ENCODE results near the gene RBMXL2.
A peak's percentile ranks its signal among the peaks of the same experiment; 100 is the strongest.

Gene RBMXL2

DNA sequence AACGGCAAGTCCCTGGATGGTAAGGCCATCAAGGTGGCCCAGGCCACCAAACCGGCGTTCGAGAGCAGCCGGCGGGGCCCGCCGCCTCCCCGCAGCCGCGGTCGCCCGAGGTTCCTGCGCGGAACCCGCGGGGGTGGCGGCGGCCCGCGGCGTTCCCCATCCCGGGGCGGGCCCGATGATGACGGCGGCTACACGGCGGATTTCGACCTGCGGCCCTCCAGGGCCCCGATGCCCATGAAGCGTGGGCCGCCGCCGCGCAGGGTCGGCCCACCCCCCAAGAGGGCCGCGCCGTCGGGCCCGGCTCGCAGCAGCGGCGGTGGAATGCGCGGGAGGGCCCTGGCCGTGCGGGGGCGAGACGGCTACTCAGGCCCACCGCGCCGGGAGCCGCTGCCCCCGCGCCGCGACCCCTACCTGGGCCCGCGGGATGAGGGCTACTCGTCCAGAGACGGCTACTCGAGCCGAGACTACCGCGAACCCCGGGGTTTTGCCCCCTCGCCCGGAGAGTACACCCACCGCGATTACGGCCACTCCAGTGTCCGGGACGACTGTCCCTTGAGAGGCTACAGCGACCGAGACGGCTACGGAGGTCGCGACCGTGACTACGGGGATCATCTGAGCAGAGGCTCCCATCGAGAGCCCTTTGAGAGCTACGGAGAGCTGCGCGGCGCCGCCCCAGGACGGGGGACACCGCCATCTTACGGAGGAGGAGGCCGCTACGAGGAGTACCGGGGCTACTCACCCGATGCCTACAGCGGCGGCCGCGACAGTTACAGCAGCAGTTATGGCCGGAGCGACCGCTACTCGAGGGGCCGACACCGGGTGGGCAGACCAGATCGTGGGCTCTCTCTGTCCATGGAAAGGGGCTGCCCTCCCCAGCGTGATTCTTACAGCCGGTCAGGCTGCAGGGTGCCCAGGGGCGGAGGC is 792 bp downstream of the RBMXL2 start:
- no peaks in the 10 kb centered on the region for H3K9me3 Mint-ChIP-seq
- TF ChIP-seq, protein P1, sequence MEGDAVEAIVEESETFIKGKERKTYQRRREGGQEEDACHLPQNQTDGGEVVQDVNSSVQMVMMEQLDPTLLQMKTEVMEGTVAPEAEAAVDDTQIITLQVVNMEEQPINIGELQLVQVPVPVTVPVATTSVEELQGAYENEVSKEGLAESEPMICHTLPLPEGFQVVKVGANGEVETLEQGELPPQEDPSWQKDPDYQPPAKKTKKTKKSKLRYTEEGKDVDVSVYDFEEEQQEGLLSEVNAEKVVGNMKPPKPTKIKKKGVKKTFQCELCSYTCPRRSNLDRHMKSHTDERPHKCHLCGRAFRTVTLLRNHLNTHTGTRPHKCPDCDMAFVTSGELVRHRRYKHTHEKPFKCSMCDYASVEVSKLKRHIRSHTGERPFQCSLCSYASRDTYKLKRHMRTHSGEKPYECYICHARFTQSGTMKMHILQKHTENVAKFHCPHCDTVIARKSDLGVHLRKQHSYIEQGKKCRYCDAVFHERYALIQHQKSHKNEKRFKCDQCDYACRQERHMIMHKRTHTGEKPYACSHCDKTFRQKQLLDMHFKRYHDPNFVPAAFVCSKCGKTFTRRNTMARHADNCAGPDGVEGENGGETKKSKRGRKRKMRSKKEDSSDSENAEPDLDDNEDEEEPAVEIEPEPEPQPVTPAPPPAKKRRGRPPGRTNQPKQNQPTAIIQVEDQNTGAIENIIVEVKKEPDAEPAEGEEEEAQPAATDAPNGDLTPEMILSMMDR (IDR thresholded peaks at IDR 0.05; ENCODE audit: unreplicated experiment in 3 of 3) = no peak
- H3K27ac Mint-ChIP-seq = no peak overlapping the region
- H3K27me3 Mint-ChIP-seq (ENCODE audit: low read depth) = no peaks in the 10 kb centered on the region
- no peaks in the 10 kb centered on the region for H3K36me3 Mint-ChIP-seq (ENCODE audit: low read depth)
- no peak overlapping the region for H3K4me3 Mint-ChIP-seq
- no peaks in the 10 kb centered on the region for H3K4me1 Mint-ChIP-seq

DNA sequence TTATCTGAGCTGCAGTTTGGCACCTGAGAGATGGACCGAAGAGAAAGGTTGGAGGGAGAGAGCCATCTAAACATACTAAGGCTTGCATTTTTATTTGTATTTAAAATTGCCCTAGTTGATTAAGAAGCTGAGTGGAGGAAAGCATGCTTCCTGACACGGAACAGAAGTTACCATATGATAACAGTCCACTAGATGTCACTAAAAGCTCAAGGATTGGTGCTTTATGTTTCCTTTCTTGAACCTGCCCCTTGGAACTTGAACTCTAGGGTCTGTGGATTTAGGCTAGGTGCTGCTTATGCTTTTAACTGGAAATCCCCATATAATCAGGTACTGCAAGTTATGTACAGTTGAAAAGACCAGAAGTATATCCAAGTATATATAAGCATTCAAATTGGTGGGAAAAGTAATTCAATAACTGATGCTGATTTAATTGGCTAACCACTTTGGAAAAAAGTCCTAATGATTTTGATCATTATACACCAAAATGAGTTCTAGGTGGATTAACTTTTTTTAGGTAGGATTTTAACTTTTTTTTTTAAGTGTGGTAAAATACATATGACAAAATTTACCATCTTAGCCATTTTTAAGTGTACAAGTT is 9.5 kb downstream of the RBMXL2 start:
- TF ChIP-seq, protein P1 (IDR thresholded peaks at IDR 0.05; ENCODE audit: unreplicated experiment in 3 of 3) = peak; percentile 70 to 86 (median 76)
- Mint-ChIP-seq H3K27me3 (ENCODE audit: low read depth) (peaks cover 19% of the 10 kb centered on the region), H3K27ac (no peak overlapping the region), H3K4me3 (no peak overlapping the region), H3K9me3 (no peaks in the 10 kb centered on the region), H3K36me3 (ENCODE audit: low read depth) (no peaks in the 10 kb centered on the region), H3K4me1 (no peaks in the 10 kb centered on the region)

DNA sequence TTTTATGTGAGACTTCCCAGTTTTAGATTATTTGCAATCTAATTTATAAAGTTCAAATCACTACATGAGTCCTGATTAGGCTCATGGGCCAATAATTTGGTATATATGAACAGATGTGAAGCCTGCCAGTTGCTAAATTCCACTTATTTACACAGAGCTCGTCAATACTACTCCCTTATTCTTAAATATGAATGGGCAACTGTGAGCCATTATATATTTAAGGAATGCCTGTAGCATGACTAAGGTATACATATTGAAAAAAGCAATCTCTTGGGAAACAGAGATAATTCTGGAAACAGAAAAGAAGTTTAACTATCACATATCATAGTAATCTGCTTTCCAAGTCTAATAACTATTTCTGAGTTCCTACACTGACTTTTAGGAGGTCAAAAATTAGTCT is 27.0 kb downstream of the RBMXL2 start:
- Mint-ChIP-seq H3K4me3 (no peak overlapping the region), H3K27me3 (ENCODE audit: low read depth) (peaks cover 6% of the 10 kb centered on the region), H3K27ac (no peak overlapping the region), H3K4me1 (no peaks in the 10 kb centered on the region), H3K9me3 (no peaks in the 10 kb centered on the region), H3K36me3 (ENCODE audit: low read depth) (no peaks in the 10 kb centered on the region)
- TF ChIP-seq, protein P1 (IDR thresholded peaks at IDR 0.05; ENCODE audit: unreplicated experiment in 3 of 3) = no peak

DNA sequence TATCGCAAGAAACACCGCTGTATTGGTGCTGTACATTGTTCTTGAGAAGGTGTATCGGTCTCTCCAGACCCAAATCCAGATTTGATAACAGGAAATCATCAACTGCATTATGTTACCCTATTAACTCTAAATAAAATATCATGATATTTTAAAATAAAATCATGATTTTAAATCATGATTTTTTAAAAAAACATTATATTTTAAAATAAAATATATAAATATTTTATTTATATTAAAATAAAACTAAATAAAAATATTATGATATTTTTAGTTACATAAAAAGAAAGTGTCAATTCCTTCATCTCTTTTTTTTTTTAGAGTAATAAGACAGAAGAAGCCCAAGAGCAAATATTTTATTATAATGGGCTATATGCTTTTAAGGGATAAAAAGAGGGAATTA is 27.6 kb downstream of the RBMXL2 start:
- Mint-ChIP-seq H3K4me1 (no peaks in the 10 kb centered on the region), H3K9me3 (no peaks in the 10 kb centered on the region), H3K27me3 (ENCODE audit: low read depth) (peaks cover 6% of the 10 kb centered on the region), H3K27ac (no peak overlapping the region), H3K36me3 (ENCODE audit: low read depth) (no peaks in the 10 kb centered on the region), H3K4me3 (no peak overlapping the region)
- TF ChIP-seq, protein P1 (IDR thresholded peaks at IDR 0.05; ENCODE audit: unreplicated experiment in 3 of 3) = no peak

DNA sequence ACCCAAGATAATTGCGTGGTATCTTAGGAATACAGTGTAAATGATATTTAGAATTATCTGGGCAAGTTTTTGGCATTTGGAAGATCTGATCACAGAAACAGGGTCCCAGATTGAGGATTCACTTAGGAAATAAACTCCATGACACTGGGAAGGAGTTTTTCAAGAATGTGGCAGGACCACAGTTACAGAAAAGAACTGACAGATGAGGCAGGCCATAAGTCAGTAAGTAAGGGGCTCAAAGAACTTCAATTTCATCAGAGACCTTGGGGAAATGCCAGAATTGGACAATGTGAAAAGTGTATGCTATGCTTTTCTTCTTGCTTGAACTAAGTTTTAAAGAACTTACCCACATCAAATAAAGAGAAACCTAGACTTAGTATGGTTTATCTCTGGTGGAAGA is 49.3 kb downstream of the RBMXL2 start:
- H3K27me3 Mint-ChIP-seq (ENCODE audit: low read depth) = peaks cover 7% of the 10 kb centered on the region
- H3K4me3 Mint-ChIP-seq = no peak overlapping the region
- H3K4me1 Mint-ChIP-seq = no peaks in the 10 kb centered on the region
- no peaks in the 10 kb centered on the region for H3K36me3 Mint-ChIP-seq (ENCODE audit: low read depth)
- H3K9me3 Mint-ChIP-seq = no peaks in the 10 kb centered on the region
- TF ChIP-seq, protein P1 (IDR thresholded peaks at IDR 0.05; ENCODE audit: unreplicated experiment in 3 of 3) = no peak
- no peak overlapping the region for H3K27ac Mint-ChIP-seq
